ENCODE data around the gene ZBTB14.

GRCh38 chr18:5295981-5296705 lies 617 bp upstream of the ZBTB14 start:
- TF ChIP-seq CTCF (IDR thresholded peaks at IDR 0.05) (no peak), POLR2AphosphoS5 (IDR thresholded peaks at IDR 0.05; ENCODE audit: insufficient read depth in 1 of 2, low read depth in 1 of 2) (peak; percentile 22 to 49), POLR2A (IDR thresholded peaks at IDR 0.05) (peak in 1 of 2 donors; percentile 38)
